Liver (tissue), 9 donors: ENCODE results near the gene RBM15. TPM values are rescaled to one million over a fixed set of nuclear protein-coding genes. Genes with fewer than 3 reads are reported as not detected.

Source experiments
- DNase-seq: peaks from one replicate; pipeline ENCODE4 v3.0.0-alpha.2; 2017; ENCODE audit warnings: low spot score
- H3K27ac ChIP-seq, 2 donors: one replicate each; pipeline ENCODE4 v1.7.0; 2013; ENCODE audit warnings: inconsistent platforms in 2 of 2, low read length in 2 of 2, control low read depth in 1 of 2, low read depth in 1 of 2, mild to moderate bottlenecking in 1 of 2
- H3K27me3 ChIP-seq, 4 donors: one replicate each; pipeline versions ENCODE4 v1.6.1 to v1.7.0; 2013; ENCODE audit warnings: low read length in 3 of 4, inconsistent platforms in 1 of 4, mild to moderate bottlenecking in 1 of 4, moderate library complexity in 1 of 4; ENCODE audit not compliant: control insufficient read depth in 4 of 4, insufficient read depth in 4 of 4
- H3K36me3 ChIP-seq, 4 donors: one replicate each; pipeline versions ENCODE4 v1.6.1 to v1.7.0; 2013; ENCODE audit warnings: low read length in 3 of 4, mild to moderate bottlenecking in 3 of 4, low read depth in 1 of 4, moderate library complexity in 1 of 4; ENCODE audit not compliant: control insufficient read depth in 4 of 4, insufficient read depth in 3 of 4
- H3K4me1 ChIP-seq, 4 donors: one replicate each; pipeline versions ENCODE4 v1.6.1 to v1.7.0; 2013; ENCODE audit warnings: low read length in 3 of 4, mild to moderate bottlenecking in 3 of 4, moderate library complexity in 1 of 4; ENCODE audit not compliant: control insufficient read depth in 4 of 4, insufficient read depth in 4 of 4
- H3K4me3 ChIP-seq, 3 donors: one replicate each; pipeline versions ENCODE4 v1.6.1 to v1.7.0; 2013; ENCODE audit warnings: low read length in 3 of 3, control low read depth in 1 of 3, low read depth in 1 of 3, mild to moderate bottlenecking in 1 of 3
- H3K9ac ChIP-seq, 2 donors: one replicate each; pipeline ENCODE4 v1.7.0; 2013; ENCODE audit warnings: low read length in 2 of 2, mild to moderate bottlenecking in 2 of 2, moderate library complexity in 2 of 2, control low read depth in 1 of 2, low read depth in 1 of 2
- H3K9me3 ChIP-seq, 4 donors: one replicate each; pipeline versions ENCODE4 v1.6.1 to v1.7.0; 2013; ENCODE audit warnings: low read length in 3 of 4; ENCODE audit not compliant: control insufficient read depth in 4 of 4
- CTCF ChIP-seq: fragments of 150-350 bp; IDR thresholded peaks from 2 replicates; pipeline ENCODE4 v1.5.1; 2017; ENCODE audit warnings: improper control_type of control experiment, low read depth, low read length; ENCODE audit not compliant: missing input control
- EGR1 ChIP-seq, 2 donors: IDR thresholded peaks; 2 replicates each; pipeline ENCODE4 v1.6.1; 2016 to 2018; ENCODE audit warnings: antibody characterized with exemption in 2 of 2, low read depth in 2 of 2
- FOXA2 ChIP-seq: IDR thresholded peaks from 2 replicates; pipeline ENCODE4 v1.6.1; 2016; ENCODE audit warnings: antibody characterized with exemption
- GABPA ChIP-seq, 2 donors: IDR thresholded peaks in 1 of 2; conservative IDR thresholded peaks in 1 of 2; 2 replicates each; pipeline ENCODE4 v1.6.1; 2016; ENCODE audit warnings: antibody characterized with exemption in 2 of 2, mild to moderate bottlenecking in 1 of 2, moderate library complexity in 1 of 2
- HNF4A ChIP-seq, 2 donors: conservative IDR thresholded peaks; 2 replicates each; pipeline ENCODE4 v1.6.1; 2016; ENCODE audit warnings: antibody characterized with exemption in 2 of 2, mild to moderate bottlenecking in 2 of 2
- HNF4G ChIP-seq: IDR thresholded peaks from 2 replicates; pipeline ENCODE4 v1.6.1; 2016; ENCODE audit warnings: antibody characterized with exemption
- JUND ChIP-seq, 2 donors: IDR thresholded peaks; 2 replicates each; pipeline ENCODE4 v1.6.1; 2016; ENCODE audit warnings: antibody characterized with exemption in 2 of 2
- NR2F2 ChIP-seq: IDR thresholded peaks from 2 replicates; pipeline ENCODE4 v1.6.1; 2016; ENCODE audit warnings: antibody characterized with exemption
- RXRA ChIP-seq, 2 donors: IDR thresholded peaks; 2 replicates each; pipeline ENCODE4 v1.6.1; 2017 to 2018; ENCODE audit warnings: antibody characterized with exemption in 2 of 2, mild to moderate bottlenecking in 1 of 2
- SP1 ChIP-seq: IDR thresholded peaks from 2 replicates; pipeline ENCODE4 v1.6.1; 2018; ENCODE audit warnings: antibody characterized with exemption, mild to moderate bottlenecking
- TAF1 ChIP-seq: conservative IDR thresholded peaks from 2 replicates; pipeline ENCODE4 v1.6.1; 2016; ENCODE audit warnings: antibody characterized with exemption, mild to moderate bottlenecking
- YY1 ChIP-seq: IDR thresholded peaks from 2 replicates; pipeline ENCODE4 v1.6.1; 2016; ENCODE audit warnings: antibody characterized with exemption, mild to moderate bottlenecking
- ZBTB33 ChIP-seq: IDR thresholded peaks from 2 replicates; pipeline ENCODE4 v1.6.1; 2016; ENCODE audit warnings: antibody characterized with exemption
- WGBS: extraction: QIAGEN DNeasy Blood & Tissue Kit; methylation state at CpG from one replicate; pipeline ENCODE4 v1.1.7; 2013; 5-methylcytosine and 5-hydroxymethylcytosine counted together
- polyA plus RNA-seq, 2 donors: library from polyadenylated mRNA; stranded (reverse) in 1 of 2; unstranded in 1 of 2; fragments of 200-250 nt in 1 of 2; fragments of >200 nt in 1 of 2; fragmentation: Nextera tagmentation in 1 of 2; extraction: Ambion mirVana in 1 of 2; gene quantifications; one replicate each; pipeline versions ENCODE4 v1.2.1 to v1.2.3, GENCODE V29; 2013 to 2015
- total RNA-seq, 2 donors: library from RNA; depleted of rRNA; stranded (reverse); fragments of >200 nt; gene quantifications; one replicate each; pipeline ENCODE4 v1.2.3, GENCODE V29; 2014
- TF ChIP-seq, protein P1 (sequence below): IDR thresholded peaks from 2 replicates; pipeline ENCODE4 v1.6.1; 2016; ENCODE audit warnings: antibody characterized with exemption
- TF ChIP-seq, protein P2 (sequence below): IDR thresholded peaks from 2 replicates; pipeline ENCODE4 v1.6.1; 2016; ENCODE audit warnings: antibody characterized with exemption
- TF ChIP-seq, protein P3 (sequence below): IDR thresholded peaks from 2 replicates; pipeline ENCODE4 v1.6.1; 2016; ENCODE audit warnings: antibody characterized with exemption, mild to moderate bottlenecking
- donor health status: healthy.
- donor health status: healthy.
- donor health status: healthy.
- donor health status: healthy.
- donor health status: healthy.

RBM15 gene
- total and polyA plus RNA-seq, 4 donors: 2.4 to 34.0 (median 15.0) TPM

GRCh38 chr1:110335265-110335664 is 3.9 kb upstream of the RBM15 start (continued):
- TF ChIP-seq RXRA (IDR thresholded peaks at IDR 0.05) (peak; percentile 42 to 66), HNF4G (peak; percentile 39)

GRCh38 chr1:110336300-110337039 is 2.7 kb upstream of the RBM15 start:
- no peak overlapping the region for H3K9ac ChIP-seq
- H3K36me3 ChIP-seq: peaks cover 0 to 5% (median 2%) of the 10 kb centered on the region in 4 donors
- no peaks in the 10 kb centered on the region for H3K27me3 ChIP-seq
- peaks cover 9 to 36% (median 23%) of the 10 kb centered on the region in 4 donors for H3K4me1 ChIP-seq
- H3K27ac ChIP-seq: peak overlapping the region in 1 of 2 donors; percentile 32
- 23% methylated on average over 1 of the region's 1 CpG for WGBS
- H3K4me3 ChIP-seq: no peak overlapping the region
- H3K9me3 ChIP-seq: no peaks in the 10 kb centered on the region
- no peak for DNase-seq
- TF ChIP-seq FOXA2 (no peak), JUND (IDR thresholded peaks at IDR 0.05) (peak in 1 of 2 donors; percentile 67), CTCF (no peak), NR2F2 (no peak), ZBTB33 (peak; percentile 30), HNF4A (conservative IDR thresholded peaks at IDR 0.05) (peak in 1 of 2 donors; percentile 7), GABPA (IDR thresholded peaks at IDR 0.05 in 1 of 2, conservative IDR thresholded peaks at IDR 0.05 in 1 of 2) (no peak), RXRA (IDR thresholded peaks at IDR 0.05) (no peak), EGR1 (IDR thresholded peaks at IDR 0.05; ENCODE audit: low read depth in 2 of 2) (no peak), TAF1 (no peak), SP1 (peak; percentile 15), YY1 (no peak), HNF4G (no peak)
- TF ChIP-seq, protein P1, sequence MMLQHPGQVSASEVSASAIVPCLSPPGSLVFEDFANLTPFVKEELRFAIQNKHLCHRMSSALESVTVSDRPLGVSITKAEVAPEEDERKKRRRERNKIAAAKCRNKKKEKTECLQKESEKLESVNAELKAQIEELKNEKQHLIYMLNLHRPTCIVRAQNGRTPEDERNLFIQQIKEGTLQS: no peak
- TF ChIP-seq, protein P2, sequence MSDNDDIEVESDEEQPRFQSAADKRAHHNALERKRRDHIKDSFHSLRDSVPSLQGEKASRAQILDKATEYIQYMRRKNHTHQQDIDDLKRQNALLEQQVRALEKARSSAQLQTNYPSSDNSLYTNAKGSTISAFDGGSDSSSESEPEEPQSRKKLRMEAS: no peak
- TF ChIP-seq, protein P3, sequence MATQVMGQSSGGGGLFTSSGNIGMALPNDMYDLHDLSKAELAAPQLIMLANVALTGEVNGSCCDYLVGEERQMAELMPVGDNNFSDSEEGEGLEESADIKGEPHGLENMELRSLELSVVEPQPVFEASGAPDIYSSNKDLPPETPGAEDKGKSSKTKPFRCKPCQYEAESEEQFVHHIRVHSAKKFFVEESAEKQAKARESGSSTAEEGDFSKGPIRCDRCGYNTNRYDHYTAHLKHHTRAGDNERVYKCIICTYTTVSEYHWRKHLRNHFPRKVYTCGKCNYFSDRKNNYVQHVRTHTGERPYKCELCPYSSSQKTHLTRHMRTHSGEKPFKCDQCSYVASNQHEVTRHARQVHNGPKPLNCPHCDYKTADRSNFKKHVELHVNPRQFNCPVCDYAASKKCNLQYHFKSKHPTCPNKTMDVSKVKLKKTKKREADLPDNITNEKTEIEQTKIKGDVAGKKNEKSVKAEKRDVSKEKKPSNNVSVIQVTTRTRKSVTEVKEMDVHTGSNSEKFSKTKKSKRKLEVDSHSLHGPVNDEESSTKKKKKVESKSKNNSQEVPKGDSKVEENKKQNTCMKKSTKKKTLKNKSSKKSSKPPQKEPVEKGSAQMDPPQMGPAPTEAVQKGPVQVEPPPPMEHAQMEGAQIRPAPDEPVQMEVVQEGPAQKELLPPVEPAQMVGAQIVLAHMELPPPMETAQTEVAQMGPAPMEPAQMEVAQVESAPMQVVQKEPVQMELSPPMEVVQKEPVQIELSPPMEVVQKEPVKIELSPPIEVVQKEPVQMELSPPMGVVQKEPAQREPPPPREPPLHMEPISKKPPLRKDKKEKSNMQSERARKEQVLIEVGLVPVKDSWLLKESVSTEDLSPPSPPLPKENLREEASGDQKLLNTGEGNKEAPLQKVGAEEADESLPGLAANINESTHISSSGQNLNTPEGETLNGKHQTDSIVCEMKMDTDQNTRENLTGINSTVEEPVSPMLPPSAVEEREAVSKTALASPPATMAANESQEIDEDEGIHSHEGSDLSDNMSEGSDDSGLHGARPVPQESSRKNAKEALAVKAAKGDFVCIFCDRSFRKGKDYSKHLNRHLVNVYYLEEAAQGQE: no peak
